HG03139 (cell line): ENCODE results near the gene C1QL4.
"Not testable (repeated sequence)": the region's sequence is repeated elsewhere in the genome, so short reads cannot be mapped to it uniquely, and the experiment has no call there.

Experiments
- ATAC-seq: cut with Tn5 transposase; IDR thresholded peaks from one replicate; pipeline ENCODE4 v1.9.1; 2021; ENCODE audit not compliant: unreplicated experiment

Gene C1QL4

DNA sequence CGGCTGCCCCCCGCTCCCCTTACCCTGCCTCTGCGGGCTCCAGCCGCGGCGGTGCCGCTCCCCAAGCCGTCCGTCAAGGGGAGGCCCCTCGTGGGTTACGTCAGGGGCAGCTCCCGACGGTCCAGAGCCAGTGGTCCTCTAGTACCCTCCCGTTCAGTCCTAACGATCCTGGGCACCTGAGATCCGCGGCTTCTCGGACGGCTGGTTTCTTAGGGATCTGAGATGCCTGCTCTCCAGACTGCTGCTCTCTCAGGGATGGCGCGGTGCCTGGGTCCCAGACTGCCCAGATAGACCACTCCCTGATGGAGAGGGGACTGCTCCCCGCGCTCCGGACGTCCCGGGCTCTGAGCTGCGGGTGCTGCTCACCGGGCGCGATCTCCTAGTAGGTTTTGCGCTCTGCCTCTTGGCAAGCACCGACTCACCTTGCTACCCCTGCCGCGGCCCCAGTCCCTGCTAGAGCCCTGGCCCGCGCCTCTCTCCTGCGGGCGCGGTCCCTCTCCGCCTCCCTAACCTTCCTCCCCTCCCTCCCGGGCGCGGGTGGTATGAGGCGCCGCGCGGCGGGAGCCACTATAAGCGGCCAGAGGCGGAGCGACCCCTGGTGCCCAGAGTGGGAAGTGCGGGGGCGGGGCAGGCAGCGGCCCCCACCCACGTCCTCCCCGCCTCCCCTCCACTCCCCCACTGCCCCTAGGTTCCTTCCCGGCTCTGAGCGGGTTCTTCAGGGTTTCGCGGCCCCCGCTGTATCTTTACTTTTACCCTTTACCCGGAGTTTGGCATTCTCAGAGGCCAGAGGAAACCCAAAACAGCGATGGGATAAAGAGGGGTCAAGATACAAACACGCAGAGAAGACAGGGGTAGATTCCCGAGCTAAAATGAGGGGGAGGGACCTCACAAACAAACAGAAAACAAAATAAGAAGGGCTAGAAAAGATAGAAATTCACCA, at the start of gene C1QL4:
TSS of gene C1QL4 (minus strand) at position 544 of the 940 bp plus-strand sequence. CDS start 711 bp downstream, outside the sequence.
- no peak for ATAC-seq

DNA sequence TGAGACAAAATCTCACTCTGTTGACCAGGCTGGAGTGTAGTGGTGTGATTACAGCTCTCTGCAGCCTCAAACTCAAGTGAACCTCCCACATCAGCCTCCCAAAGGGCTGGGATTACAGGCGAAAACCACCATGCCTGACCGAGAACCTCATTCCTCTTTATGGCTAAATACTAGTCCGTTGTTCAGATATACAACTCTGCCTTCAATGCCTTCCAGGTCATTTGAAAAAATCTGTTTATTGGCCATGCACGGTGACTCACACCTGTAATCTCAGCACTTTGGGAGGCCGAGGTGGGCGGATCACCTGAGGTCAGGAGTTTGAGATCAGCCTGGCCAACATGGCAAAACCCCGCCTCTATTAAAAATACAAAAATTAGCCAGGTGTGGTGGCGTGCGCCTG, 43.2 kb upstream of the C1QL4 start:
- ATAC-seq, result not testable (repeated sequence)

DNA sequence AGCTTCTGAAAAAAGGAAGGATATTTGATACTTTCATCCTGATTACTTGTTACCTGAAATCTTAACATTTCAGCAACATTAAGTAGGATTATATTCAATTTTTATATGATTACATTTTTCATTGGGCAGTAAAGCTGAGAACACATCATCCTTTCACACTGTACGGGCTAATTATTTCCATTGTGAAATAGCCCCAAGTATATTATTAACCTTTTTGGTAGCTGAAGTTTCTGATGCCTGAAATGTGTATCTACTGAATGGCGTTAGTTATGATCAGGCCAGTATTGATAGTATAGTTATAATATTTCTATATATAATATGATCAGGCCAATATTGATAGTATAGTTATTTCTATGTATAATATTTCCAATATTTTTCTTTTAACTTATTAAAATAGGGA, 40.4 kb upstream of the C1QL4 start:
- ATAC-seq, result no peak

DNA sequence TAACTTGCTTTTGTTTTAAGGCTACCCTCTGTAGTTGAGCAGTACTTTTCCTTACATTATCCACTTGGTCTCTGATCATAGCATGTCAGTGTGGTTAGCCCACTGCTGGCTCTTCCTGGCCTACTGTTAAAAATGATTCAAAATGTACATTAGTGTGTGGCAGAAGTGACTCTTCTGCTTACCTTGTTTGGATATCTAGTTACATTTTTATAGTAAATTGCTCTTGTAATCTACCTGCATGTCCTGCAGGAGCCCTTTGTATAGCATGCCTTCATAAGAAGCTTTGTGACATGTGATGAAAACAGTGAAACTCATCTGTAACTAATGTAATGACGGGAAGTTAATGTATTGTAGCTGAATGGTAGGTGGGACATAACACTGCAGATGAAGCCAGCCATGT, 38.4 kb upstream of the C1QL4 start:
- no peak for ATAC-seq

DNA sequence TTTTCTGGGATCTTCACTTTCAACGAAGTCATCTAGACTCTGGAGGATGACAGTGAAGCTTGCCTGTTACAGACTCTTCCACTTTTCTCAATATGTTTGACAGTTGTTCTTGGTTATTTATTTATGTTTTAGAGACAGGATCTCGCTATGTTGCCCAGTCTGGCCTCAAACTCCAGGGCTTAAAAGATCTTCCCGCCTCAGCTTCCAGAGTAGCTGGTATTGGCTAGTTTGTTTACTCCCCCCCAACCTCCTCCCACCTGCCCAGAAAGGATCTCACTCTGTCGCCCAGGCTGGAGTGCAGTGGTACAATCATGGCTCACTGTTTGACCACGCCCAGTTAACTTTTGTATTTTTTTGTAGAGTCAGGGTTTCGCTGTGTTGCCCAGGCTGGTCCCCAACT, 33.6 kb upstream of the C1QL4 start:
- no peak for ATAC-seq

DNA sequence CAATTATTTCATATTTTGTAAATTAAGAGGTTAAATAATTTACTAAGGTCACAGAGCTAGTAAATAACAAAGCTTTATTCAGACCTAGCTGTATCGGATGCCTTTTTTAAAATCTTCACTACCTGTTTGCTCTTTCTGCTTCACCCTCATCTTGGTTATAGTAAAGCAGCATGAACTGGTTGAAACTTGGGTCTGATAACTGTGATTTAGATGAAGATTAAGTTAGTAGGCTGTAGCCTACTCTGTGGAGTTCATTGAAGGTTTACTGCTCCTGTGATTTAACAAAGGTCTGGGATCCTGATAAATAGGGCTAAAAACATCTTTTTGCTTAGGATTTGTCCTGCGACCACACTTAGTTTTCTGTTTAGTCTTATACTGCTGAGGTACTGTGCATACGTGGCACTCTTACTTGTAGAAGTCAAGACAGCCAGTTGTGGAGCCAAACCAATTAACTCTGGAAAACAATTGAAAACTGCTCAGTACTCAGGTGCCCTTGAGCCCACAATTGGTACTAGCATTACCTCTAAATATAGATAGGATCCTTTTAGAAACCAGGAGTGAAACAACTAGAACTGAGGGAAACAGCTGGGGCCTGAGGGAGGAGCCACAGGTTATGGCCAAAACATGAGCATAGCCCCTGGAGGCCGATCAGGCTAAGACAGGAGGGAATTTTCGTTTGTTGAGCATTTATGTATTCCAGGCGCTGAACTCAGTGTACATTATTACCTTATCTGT, 32.6 kb upstream of the C1QL4 start:
- no peak for ATAC-seq

DNA sequence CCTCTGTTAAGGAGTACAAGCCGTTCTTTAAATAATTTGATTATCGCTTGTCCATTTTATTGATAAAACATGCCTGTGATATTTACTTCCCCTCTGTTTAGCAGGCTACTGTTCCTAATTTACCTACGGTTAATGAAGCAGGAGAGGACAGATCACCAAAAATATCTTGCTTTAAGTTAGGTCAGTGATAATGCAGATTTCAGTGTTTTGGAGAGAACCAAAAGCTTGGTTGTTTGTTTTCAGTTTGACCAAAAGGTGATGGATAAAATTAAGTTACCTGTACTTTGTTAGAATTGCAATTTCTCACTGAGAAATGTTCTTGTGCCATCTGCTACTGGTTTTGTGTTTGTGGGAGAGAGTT, 31.2 kb upstream of the C1QL4 start:
- ATAC-seq, result no peak

DNA sequence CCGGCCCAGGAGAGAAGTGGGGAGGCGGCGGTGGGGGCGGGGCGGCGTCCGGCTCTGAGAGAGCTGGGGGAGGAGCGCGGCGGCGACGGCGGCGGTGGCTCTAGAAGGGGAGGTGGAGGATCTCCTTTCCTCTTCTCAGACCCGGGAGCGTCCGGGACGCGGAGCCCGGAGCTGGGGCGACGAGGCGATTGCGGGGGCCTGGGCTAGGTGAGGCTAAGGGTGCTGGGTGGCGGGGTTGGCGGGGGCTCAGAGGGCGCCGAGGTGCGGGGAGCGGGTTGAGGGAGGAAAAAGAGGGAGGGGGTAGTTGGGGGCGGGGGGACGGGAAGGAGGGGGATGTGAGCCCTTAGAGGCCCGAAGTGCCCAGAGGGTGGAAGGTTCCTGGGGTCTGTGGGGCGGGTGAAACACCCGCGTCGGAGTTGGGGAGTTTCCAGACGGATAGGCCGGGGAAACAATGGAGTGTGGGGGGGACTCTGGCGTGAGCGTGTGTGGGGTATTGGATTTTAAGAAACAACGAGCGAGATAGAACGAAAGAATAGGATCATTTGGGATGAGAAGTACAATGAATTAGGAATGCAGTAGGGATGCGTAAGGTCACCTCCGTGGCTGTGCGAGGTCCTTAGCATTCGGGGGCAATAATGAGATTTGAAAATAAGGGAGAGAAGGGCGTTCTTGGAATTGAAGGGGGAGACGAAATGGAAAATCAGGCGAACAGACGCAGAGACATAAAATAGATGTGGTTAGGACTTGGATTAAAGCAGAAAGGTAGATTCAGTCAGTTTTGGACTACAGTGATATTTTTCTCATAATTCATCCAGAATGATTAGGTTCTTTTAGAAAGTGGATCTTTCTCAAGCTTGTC, 30.6 kb upstream of the C1QL4 start, which contains the start of gene SPATS2:
TSS of gene SPATS2 (plus strand) at position 82 of the 859 bp plus-strand sequence. CDS start 93,551 bp downstream, outside the sequence.
- ATAC-seq, result no peak

DNA sequence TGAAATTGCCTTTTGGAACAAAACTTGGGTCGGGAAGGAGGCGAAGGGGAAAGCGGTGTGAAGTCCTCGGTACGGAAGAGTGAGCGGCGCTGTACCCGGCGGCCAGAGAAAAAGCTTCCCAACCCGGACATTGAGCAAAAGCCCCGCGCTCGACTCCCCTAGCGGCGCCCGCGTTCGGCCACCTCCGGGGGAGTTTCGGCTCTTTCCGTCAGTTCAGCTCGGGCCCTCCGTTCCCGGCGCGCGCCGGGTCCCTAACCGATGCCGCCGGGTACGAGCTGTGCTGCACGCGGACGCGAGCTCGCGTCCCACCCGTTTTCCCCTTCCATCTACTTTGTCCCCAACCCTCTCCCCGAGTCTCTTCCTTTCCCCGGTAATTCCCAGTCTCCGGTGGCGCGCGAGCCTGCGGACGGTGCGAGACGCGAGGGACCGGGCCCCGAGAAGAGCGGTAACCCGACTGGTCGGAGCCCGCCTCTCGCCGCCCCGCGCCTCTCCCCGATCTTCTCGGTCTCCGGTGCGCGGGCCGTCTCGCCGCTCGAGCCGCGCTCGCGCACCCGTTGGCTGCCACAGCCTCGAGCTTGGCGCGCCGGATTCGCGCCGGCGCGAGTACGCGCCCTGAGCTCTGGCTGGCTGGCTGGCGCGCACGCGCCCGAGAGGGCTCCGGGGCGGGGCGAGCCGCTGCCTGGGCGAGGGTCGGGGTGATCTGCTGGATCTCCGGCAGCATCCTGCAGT, 29.8 kb upstream of the C1QL4 start:
- ATAC-seq, result peak; percentile 65

DNA sequence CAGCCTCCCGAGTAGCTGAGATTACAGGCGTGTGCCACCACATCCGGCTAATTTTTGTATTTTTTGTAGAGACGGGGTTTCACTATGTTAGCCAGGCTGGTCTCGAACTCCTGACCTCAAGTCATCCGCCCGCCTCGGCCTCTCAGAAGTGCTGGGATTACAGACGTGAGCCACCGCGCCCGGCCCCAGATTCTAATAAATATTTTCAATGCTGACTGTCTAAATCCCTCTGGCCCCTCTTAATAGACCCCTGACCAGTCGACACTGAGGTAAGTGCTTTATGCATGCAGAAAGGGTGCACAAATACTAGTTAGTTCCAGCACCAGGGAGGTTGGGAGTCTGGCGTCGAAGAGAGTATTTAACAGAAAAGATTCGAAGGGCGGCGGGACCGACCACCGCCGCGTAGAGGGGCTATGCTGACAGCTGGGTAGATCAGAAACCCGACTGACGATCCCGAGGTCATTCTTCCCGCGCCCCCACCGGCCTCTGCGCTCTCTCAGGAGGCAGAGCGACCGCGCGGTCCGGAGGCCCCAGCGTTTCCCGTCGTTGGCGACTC, 29.2 kb upstream of the C1QL4 start:
- no peak for ATAC-seq

DNA sequence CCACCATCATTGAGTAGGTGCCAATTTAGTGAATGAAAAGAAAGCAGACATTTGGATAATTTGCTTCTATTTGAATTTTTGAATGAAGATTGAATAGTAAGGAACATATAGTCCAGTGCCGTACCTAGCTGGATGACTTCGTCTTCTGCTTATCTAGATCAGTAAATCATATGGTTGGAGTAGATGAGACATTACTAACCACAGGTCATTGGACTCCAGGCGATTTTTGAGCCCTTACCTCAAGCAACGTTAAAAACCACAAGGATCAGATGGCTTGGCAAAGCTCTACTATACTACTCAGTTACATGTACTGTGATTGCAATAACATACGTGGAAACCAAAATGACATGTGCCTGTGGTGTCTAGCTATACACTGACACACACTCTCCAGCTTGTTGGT, 28.6 kb upstream of the C1QL4 start:
- no peak for ATAC-seq

DNA sequence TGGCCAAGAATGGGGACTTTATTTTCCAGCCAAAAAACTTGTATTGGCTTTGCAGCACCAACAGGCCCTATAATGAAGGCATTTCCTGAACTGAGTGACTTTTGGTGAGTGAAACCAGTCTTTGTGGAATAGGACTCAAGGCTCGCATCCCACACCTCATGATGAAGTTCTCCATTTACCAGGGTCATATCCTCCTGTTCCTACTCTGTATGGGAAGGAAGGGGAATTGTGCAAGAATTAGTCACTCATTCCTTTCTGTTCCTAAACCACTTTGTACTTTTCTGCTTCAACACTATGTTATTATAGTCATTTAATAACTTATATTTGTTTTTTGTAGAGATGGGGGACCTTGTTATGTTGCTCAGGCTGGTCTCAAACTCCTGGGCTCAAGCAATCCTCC, 28.0 kb upstream of the C1QL4 start:
- no peak for ATAC-seq

DNA sequence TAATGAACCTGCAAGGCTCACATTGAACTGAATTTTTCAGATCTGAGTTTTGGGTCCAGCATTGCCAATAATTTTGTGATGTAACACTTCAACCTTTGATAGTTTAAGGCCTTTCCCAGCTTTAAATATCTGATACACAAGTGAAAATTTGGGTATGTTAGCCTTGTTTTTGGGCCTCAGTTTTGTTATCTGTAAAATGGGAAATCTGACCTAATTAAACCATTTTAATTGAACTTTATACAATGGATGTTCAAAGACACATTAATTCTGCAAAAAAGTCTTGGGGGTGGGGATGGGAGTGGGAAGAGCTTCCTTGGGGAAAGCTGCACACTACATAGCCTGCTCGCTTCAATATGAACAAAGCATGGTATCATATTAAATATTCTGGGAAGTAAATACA, 25.1 kb upstream of the C1QL4 start:
- ATAC-seq, result no peak

DNA sequence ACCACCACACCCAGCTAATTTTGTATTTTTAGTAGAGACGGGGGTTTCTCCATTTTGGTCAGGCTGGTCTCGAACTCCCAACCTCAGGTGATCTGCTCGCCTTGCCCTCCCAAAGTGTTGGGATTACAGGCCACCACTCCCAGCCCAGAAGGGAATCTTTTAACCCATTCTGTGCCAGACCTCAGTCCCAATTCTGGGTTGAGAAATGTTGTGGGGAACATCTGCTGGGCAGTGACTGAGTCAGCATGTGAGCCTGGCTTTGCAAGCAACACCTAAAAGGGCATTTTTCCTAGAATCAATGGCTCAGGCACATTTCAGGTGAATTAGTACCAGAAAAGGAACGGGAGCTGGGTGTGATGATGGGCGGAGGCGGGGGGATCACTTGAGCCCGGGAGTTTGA, 22.7 kb upstream of the C1QL4 start:
- no peak for ATAC-seq

DNA sequence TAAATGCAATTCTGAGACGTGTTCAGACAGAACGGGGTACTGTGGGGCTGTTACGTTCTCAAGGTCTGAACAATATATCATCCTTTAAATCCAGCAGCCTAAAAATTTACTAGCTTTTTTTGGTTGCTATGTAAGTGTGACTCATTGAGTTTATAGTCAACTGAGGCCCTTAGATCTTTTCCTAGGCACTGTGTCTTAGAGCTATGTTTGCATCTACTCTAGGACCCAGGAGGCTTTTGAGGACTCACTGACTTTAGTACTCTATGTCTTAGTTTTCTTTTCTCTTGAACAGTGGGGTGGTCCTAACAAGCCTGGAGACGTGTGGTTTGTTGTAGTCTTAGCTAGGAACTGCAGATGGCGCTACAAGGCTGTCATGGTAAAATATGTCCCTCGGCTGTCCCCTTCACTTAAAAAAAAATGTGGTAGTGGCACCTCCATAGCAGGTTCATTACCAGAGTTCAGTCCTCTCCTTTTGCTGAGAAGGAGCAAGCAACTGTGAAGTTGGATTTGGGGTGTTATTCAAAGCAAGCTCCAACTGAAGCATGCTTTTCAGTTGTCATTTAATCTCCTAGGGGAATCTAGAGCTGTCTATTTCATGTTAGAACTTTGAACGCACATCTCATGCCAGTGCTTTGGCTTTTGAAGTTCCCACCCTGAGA, 21.6 kb upstream of the C1QL4 start:
- no peak for ATAC-seq

DNA sequence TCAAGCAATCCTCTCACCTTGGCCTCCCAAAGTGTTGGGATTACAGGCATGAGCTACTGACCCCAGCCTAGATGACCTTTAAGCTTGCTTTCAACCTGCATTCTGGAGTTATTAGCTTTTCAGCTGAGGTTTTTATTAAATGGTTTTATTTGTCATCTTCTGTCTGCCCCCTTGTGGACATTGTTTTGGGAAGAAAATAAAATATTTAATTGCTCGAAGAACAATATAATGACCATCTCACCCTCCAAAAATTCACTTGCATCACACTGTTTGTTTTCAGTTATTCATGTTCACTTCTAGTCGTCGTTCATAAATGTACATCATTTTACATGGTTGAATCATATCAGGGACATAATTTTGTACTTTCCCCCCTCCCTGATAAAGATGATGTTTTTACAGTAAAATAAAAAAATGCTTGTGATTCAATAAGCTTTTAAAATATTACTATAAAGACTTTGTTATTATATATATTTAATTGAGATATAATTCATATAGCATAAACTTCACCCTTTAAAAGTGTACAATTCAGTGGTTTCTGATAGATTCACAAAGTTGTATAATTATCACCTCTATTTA, 20.2 kb upstream of the C1QL4 start:
- ATAC-seq, result no peak

DNA sequence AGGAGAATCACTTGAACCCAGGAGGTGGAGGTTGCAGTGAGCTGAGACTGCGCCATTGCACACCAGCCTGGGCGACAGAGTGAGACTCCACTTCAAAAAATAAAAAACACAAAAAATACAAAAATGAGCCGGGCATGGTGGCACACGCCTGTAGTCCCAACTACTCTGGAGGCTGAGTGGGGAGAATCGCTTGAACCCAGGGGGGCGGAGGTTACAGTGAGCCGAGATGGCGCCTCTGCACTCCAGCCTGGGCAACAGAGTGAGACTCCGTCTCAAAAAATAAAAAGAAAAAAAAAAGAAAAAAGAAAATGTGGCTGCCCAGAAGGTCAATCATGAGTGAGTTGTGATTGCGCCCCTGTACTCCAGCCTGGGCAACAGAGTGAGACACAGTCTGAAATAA, 18.9 kb upstream of the C1QL4 start:
- no peak for ATAC-seq

DNA sequence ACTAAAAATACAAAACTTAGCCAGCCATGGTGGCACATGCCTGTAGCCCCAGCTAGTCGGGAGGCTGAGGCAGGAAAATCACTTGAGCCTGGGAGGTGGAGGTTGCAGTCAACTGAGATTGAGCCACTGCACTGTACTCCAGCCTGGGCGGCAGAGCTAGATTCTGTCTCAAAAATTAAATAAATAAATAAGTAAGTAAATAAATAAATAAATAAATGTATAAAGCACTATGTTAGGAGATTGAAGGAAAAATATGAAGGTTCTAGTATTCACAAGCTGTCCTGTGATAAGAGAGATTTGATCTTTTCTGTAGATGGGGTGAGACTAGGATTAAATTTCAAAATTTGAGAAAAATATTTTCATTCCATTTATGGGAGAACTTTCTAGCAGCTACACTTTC, 15.4 kb upstream of the C1QL4 start:
- no peak for ATAC-seq

DNA sequence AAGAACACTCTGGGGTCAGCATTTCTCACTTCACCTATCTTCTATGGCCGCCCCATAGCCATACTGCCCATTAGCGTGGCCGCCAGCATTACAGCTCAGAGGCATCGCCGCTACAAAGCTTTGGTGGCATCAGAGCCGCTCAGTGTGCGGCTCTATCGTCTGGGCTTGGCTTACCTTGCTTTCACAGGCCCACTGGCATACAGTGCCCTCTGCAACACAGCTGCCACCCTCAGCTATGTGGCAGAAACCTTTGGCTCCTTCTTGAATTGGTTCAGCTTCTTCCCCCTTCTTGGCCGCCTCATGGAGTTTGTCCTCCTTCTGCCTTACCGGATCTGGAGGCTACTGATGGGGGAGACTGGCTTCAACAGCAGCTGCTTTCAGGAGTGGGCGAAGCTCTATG, 12.3 kb upstream of the C1QL4 start:
- no peak for ATAC-seq
